HepG2 (cell line): Measurements from ENCODE around the gene ZFYVE27. TPM values are rescaled to one million over a fixed set of nuclear protein-coding genes. Genes with fewer than 3 reads are reported as not detected.
A peak's percentile ranks its signal among the peaks of the same experiment; 100 is the strongest.

Experiments used
- AHR ChIP-seq: IDR thresholded peaks from 2 replicates; pipeline ENCODE4 v1.6.1; 2018; ENCODE audit warnings: missing genetic modification reagents, missing compliant biosample characterization
- ATF1 ChIP-seq: IDR thresholded peaks from 2 replicates; pipeline ENCODE4 v1.6.1; 2016; ENCODE audit warnings: mild to moderate bottlenecking, control low read depth
- GABPB1 ChIP-seq: IDR thresholded peaks from 2 replicates; pipeline ENCODE4 v1.6.1; 2016; ENCODE audit warnings: mild to moderate bottlenecking, missing genetic modification reagents, moderate library complexity, missing compliant biosample characterization
- KAT2B ChIP-seq: fragments of 150-350 bp; IDR thresholded peaks from 2 replicates; pipeline ENCODE4 v1.6.1; 2014; ENCODE audit warnings: low read depth, low read length, borderline replicate concordance
- KDM2A ChIP-seq: sonication (generic); formaldehyde crosslinking; IDR thresholded peaks from 2 replicates; pipeline ENCODE4 v1.4.0; 2020; ENCODE audit warnings: low read depth, missing genetic modification reagents, borderline replicate concordance
- SOX13 ChIP-seq, 3 experiments: fragments of 450-650 bp in 1 of 3; sonication (generic) in 1 of 3; formaldehyde crosslinking in 1 of 3; IDR thresholded peaks in 2 of 3; conservative IDR thresholded peaks in 1 of 3; 2 replicates each; pipeline versions ENCODE4 v1.5.0 to v1.6.1; 2016 to 2020; ENCODE audit warnings: antibody characterized with exemption in 1 of 3, mild to moderate bottlenecking in 1 of 3, missing compliant biosample characterization in 1 of 3, missing genetic modification reagents in 1 of 3, moderate library complexity in 1 of 3
- TP53 ChIP-seq: sonication (generic); formaldehyde crosslinking; conservative IDR thresholded peaks from 2 replicates; pipeline ENCODE4 v1.4.0; 2020; ENCODE audit warnings: missing genetic modification reagents
- ZNF331 ChIP-seq: sonication (generic); formaldehyde crosslinking; IDR thresholded peaks from 2 replicates; pipeline ENCODE4 v1.4.0; 2020; ENCODE audit warnings: missing genetic modification reagents
- ZNF598 ChIP-seq: sonication (generic); formaldehyde crosslinking; IDR thresholded peaks from 2 replicates; pipeline ENCODE4 v1.5.1; 2020; ENCODE audit warnings: mild to moderate bottlenecking, missing genetic modification reagents, borderline replicate concordance
- ZNF672 ChIP-seq: sonication (generic); formaldehyde crosslinking; IDR thresholded peaks from 2 replicates; pipeline ENCODE4 v1.8.1; 2022; ENCODE audit warnings: missing genetic modification reagents
- ZNF768 ChIP-seq: sonication (generic); formaldehyde crosslinking; IDR thresholded peaks from 2 replicates; pipeline ENCODE4 v1.4.0; 2020; ENCODE audit warnings: missing genetic modification reagents
- ZNF777 ChIP-seq: sonication (generic); formaldehyde crosslinking; IDR thresholded peaks from 2 replicates; pipeline ENCODE4 v1.4.0; 2020; ENCODE audit warnings: missing genetic modification reagents
- ZSCAN20 ChIP-seq: sonication (generic); formaldehyde crosslinking; IDR thresholded peaks from 2 replicates; pipeline ENCODE4 v1.4.0; 2020; ENCODE audit warnings: missing genetic modification reagents, mild to moderate bottlenecking, borderline replicate concordance
- polyA plus RNA-seq, 8 experiments: library from polyadenylated mRNA; depleted of rRNA in 3 of 8; stranded (reverse) in 7 of 8; unstranded in 1 of 8; fragments of >200 nt; fragmentation: Illumina TruSeq in 4 of 8; extraction: Trizol in 4 of 8; gene quantifications; 2 replicates each; pipeline versions ENCODE4 v1.2.1 to v1.2.3, GENCODE V29; 2011 to 2016; ENCODE audit warnings: low read depth in 4 of 8, missing spikeins in 1 of 8, mixed read lengths in 1 of 8; ENCODE audit not compliant: insufficient read depth in 1 of 8
- total RNA-seq, 5 experiments: library from RNA; depleted of rRNA; stranded (reverse); fragments of >200 nt; fragmentation: Illumina TruSeq; extraction: Trizol; gene quantifications; 2 replicates each; pipeline ENCODE4 v1.2.3, GENCODE V29; 2016; ENCODE audit warnings: low read depth in 1 of 5
- TF ChIP-seq, protein P1 (sequence below): sonication (generic); formaldehyde crosslinking; IDR thresholded peaks from 2 replicates; pipeline ENCODE4 v1.4.0; 2020; ENCODE audit warnings: mild to moderate bottlenecking, missing genetic modification reagents
- TF ChIP-seq, protein P2 (sequence below): IDR thresholded peaks from 2 replicates; pipeline ENCODE4 v1.6.1; 2016
- TF ChIP-seq, protein P3 (sequence below): sonication (generic); formaldehyde crosslinking; IDR thresholded peaks from 2 replicates; pipeline ENCODE4 v1.9.0; 2022; ENCODE audit warnings: missing genetic modification reagents, mild to moderate bottlenecking, borderline replicate concordance
- TF ChIP-seq, protein P4 (sequence below): sonication (generic); formaldehyde crosslinking; IDR thresholded peaks from 2 replicates; pipeline ENCODE4 v1.5.0; 2020; ENCODE audit warnings: missing genetic modification reagents, mild to moderate bottlenecking, borderline replicate concordance
- TF ChIP-seq, protein P5 (sequence below): IDR thresholded peaks from 2 replicates; pipeline ENCODE4 v1.4.0; 2020; ENCODE audit warnings: mild to moderate bottlenecking, missing genetic modification reagents

ZFYVE27 gene
- total and polyA plus RNA-seq, 2 of the 13 experiments (the other 11 are each of a cell fraction or from before 2014, with no cell fraction given) = 19.7 to 20.5 TPM

DNA sequence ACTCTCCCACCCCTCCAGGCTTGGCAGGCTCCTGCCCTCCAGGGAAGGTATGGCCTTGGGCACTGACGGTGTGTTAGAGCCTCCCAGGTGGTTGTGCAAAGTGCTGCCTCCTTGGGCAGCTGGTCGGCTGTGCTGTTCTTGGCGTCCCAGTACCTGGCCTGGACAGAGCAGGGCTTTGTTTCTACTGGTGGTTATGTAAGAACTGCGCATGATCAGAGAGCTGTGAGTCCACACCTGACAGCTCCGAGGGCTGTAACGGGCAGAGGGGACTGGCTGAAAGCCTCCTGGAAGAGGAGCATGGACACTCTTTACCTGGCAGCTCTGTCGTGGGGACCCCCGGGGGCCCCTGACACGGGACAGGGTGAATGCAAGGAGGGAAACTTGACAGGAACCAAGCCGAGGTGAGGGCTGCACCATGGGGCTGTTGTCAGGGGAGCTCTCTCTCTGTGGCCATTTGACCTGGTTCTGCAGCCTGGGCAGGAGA lies 37.9 kb downstream of the ZFYVE27 start (continued):
- TF ChIP-seq SOX13 (IDR thresholded peaks at IDR 0.05) = no peak
- peak in 1 of 2 experiments; percentile 29; a peak in 1 of 4 replicates for TF ChIP-seq SOX13 (CRISPR knock-in tag; conservative IDR thresholded peaks at IDR 0.05 in 1 of 2, IDR thresholded peaks at IDR 0.05 in 1 of 2)
- TF ChIP-seq AHR (CRISPR knock-in tag) = no peak
- TF ChIP-seq, protein P1, sequence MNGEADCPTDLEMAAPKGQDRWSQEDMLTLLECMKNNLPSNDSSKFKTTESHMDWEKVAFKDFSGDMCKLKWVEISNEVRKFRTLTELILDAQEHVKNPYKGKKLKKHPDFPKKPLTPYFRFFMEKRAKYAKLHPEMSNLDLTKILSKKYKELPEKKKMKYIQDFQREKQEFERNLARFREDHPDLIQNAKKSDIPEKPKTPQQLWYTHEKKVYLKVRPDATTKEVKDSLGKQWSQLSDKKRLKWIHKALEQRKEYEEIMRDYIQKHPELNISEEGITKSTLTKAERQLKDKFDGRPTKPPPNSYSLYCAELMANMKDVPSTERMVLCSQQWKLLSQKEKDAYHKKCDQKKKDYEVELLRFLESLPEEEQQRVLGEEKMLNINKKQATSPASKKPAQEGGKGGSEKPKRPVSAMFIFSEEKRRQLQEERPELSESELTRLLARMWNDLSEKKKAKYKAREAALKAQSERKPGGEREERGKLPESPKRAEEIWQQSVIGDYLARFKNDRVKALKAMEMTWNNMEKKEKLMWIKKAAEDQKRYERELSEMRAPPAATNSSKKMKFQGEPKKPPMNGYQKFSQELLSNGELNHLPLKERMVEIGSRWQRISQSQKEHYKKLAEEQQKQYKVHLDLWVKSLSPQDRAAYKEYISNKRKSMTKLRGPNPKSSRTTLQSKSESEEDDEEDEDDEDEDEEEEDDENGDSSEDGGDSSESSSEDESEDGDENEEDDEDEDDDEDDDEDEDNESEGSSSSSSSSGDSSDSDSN (CRISPR knock-in tag) = 0 out of 2 replicates have a peak, but pooled peaks have one; percentile 32
- TF ChIP-seq ZNF672 (CRISPR knock-in tag) = no peak
- TF ChIP-seq, protein P2, sequence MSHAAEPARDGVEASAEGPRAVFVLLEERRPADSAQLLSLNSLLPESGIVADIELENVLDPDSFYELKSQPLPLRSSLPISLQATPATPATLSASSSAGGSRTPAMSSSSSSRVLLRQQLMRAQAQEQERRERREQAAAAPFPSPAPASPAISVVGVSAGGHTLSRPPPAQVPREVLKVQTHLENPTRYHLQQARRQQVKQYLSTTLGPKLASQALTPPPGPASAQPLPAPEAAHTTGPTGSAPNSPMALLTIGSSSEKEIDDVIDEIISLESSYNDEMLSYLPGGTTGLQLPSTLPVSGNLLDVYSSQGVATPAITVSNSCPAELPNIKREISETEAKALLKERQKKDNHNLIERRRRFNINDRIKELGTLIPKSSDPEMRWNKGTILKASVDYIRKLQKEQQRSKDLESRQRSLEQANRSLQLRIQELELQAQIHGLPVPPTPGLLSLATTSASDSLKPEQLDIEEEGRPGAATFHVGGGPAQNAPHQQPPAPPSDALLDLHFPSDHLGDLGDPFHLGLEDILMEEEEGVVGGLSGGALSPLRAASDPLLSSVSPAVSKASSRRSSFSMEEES (CRISPR knock-in tag) = no peak
- no peak for TF ChIP-seq TP53 (CRISPR knock-in tag)
- TF ChIP-seq ZNF777 (CRISPR knock-in tag) = 0 out of 2 replicates have a peak, but pooled peaks have one; percentile 33
- peak; percentile 91 for TF ChIP-seq ZNF768 (CRISPR knock-in tag)
- TF ChIP-seq, protein P3, sequence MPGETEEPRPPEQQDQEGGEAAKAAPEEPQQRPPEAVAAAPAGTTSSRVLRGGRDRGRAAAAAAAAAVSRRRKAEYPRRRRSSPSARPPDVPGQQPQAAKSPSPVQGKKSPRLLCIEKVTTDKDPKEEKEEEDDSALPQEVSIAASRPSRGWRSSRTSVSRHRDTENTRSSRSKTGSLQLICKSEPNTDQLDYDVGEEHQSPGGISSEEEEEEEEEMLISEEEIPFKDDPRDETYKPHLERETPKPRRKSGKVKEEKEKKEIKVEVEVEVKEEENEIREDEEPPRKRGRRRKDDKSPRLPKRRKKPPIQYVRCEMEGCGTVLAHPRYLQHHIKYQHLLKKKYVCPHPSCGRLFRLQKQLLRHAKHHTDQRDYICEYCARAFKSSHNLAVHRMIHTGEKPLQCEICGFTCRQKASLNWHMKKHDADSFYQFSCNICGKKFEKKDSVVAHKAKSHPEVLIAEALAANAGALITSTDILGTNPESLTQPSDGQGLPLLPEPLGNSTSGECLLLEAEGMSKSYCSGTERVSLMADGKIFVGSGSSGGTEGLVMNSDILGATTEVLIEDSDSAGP (CRISPR knock-in tag) = 0 out of 2 replicates have a peak, but pooled peaks have one; percentile 20
- peak; percentile 27; the same call in 1 of the 2 replicates for TF ChIP-seq KDM2A (CRISPR knock-in tag)
- TF ChIP-seq, protein P4, sequence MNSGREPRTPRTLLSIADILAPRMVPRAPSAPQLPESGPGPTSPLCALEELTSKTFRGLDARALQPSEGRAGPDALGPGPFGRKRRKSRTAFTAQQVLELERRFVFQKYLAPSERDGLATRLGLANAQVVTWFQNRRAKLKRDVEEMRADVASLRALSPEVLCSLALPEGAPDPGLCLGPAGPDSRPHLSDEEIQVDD (CRISPR knock-in tag) = no peak
- TF ChIP-seq KAT2B = no peak
- TF ChIP-seq, protein P5, sequence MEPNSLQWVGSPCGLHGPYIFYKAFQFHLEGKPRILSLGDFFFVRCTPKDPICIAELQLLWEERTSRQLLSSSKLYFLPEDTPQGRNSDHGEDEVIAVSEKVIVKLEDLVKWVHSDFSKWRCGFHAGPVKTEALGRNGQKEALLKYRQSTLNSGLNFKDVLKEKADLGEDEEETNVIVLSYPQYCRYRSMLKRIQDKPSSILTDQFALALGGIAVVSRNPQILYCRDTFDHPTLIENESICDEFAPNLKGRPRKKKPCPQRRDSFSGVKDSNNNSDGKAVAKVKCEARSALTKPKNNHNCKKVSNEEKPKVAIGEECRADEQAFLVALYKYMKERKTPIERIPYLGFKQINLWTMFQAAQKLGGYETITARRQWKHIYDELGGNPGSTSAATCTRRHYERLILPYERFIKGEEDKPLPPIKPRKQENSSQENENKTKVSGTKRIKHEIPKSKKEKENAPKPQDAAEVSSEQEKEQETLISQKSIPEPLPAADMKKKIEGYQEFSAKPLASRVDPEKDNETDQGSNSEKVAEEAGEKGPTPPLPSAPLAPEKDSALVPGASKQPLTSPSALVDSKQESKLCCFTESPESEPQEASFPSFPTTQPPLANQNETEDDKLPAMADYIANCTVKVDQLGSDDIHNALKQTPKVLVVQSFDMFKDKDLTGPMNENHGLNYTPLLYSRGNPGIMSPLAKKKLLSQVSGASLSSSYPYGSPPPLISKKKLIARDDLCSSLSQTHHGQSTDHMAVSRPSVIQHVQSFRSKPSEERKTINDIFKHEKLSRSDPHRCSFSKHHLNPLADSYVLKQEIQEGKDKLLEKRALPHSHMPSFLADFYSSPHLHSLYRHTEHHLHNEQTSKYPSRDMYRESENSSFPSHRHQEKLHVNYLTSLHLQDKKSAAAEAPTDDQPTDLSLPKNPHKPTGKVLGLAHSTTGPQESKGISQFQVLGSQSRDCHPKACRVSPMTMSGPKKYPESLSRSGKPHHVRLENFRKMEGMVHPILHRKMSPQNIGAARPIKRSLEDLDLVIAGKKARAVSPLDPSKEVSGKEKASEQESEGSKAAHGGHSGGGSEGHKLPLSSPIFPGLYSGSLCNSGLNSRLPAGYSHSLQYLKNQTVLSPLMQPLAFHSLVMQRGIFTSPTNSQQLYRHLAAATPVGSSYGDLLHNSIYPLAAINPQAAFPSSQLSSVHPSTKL (CRISPR knock-in tag) = peak; percentile 19; the same call in 1 of the 2 replicates
- no peak for TF ChIP-seq ATF1 (CRISPR knock-in tag)
- peak; percentile 12; the same call in 1 of the 2 replicates for TF ChIP-seq ZNF331 (CRISPR knock-in tag)
- TF ChIP-seq ZNF598 (CRISPR knock-in tag) = 0 out of 2 replicates have a peak, but pooled peaks have one; percentile 12
- TF ChIP-seq GABPB1 (CRISPR knock-in tag) = peak; percentile 12; the same call in 1 of the 2 replicates
- TF ChIP-seq ZSCAN20 (CRISPR knock-in tag) = no peak
